BJ (cell line): ENCODE results near the gene LMAN2. TPM values are rescaled to one million over a fixed set of nuclear protein-coding genes. Genes with fewer than 3 reads are reported as not detected.
"Not testable (repeated sequence)": the region's sequence is repeated elsewhere in the genome, so short reads cannot be mapped to it uniquely, and the experiment has no call there.

Source experiments
- CTCF ChIA-PET: fragments of 350-600 bp; formaldehyde crosslinking; extraction: SDS; loops from one replicate; lab custom pipeline; 2021; ENCODE audit warnings: antibody characterized with exemption, inconsistent platforms; lab: Yijun Ruan, JAX
- POLR2A ChIA-PET: fragments of 300-600 bp; sonication (Branson Sonifier 250); formaldehyde crosslinking; extraction: SDS; loops from one replicate; lab custom pipeline; 2021; ENCODE audit warnings: antibody characterized with exemption; lab: Charles Lee
- DNase-seq: peaks from one replicate; pipeline ENCODE4 v3.0.0-alpha.2; 2011; ENCODE audit warnings: low read depth
- H3K27me3 ChIP-seq: 2 replicates; pipeline ENCODE4 v1.6.0; 2011; ENCODE audit warnings: low read length; ENCODE audit not compliant: control insufficient read depth, insufficient read depth
- H3K36me3 ChIP-seq: 2 replicates; pipeline ENCODE4 v1.5.1; 2011; ENCODE audit warnings: low read length; ENCODE audit not compliant: control insufficient read depth, insufficient read depth
- H3K4me3 ChIP-seq: 2 replicates; pipeline ENCODE4 v1.5.1; 2011; ENCODE audit warnings: low read depth, mild to moderate bottlenecking, control low read depth, low read length
- polyA plus RNA-seq: library from polyadenylated mRNA; depleted of rRNA; stranded (reverse); fragments of >200 nt; gene quantifications from 2 replicates; pipeline ENCODE4 v1.2.3, GENCODE V29; 2011
- TF ChIP-seq, protein P1 (sequence below): IDR thresholded peaks from 2 replicates; pipeline ENCODE4 v1.5.1; 2011; ENCODE audit warnings: low read depth, mild to moderate bottlenecking, control low read depth, inconsistent platforms, low read length, moderate library complexity; ENCODE audit not compliant: insufficient read depth

The LMAN2 gene
- polyA plus RNA-seq, 1 experiment, result 248 TPM

DNA sequence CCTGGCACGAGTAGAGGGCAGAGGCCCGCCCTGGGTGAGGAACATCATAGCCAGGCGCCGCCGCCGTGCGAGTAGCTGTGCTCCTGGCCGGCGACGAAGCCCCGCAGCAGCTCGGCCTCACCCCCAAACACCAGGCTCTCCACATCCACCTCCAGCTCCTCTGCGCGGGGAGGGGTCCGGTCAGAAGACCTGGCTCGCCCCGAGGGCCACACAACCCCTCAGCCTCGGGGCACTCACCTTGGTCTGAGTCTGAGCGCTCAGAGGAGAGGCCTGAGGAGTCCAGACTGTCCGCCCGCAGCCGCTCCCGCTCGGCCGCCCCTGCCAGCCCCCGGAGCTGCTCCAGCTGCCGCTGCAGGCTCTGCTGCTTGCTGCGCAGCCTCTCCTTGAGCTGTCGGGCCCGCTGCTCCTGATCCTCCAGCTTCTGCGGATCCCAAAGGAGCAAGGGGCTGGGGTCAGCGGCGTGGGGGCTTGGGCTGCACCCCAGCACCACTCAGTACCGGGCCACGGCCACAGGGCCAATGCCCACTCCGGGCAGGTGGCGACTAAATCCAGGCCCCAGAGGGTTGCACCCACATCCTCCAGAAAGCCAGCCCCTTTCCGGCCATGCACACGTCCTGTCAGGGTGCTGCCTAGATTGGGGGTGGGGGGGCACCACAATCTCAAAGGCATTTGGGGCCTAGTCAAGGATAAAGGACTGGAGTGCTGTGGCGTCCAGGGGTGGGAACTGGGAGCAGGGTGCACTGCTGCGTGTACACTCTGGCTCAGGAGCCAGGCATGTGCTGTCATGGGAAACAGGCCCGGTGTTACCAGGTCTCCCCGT, 43.7 kb downstream of the LMAN2 start:
- CTCF ChIA-PET, result interaction anchor here (1.2 to 6.8 kb wide), 3 partner anchors 146 to 194 kb away, joined by 5 to 38 read pairs (median 34); no protein-coding TSS in a partner anchor
- no peak for DNase-seq
- POLR2A ChIA-PET, result no interaction called here
- TF ChIP-seq, protein P1, sequence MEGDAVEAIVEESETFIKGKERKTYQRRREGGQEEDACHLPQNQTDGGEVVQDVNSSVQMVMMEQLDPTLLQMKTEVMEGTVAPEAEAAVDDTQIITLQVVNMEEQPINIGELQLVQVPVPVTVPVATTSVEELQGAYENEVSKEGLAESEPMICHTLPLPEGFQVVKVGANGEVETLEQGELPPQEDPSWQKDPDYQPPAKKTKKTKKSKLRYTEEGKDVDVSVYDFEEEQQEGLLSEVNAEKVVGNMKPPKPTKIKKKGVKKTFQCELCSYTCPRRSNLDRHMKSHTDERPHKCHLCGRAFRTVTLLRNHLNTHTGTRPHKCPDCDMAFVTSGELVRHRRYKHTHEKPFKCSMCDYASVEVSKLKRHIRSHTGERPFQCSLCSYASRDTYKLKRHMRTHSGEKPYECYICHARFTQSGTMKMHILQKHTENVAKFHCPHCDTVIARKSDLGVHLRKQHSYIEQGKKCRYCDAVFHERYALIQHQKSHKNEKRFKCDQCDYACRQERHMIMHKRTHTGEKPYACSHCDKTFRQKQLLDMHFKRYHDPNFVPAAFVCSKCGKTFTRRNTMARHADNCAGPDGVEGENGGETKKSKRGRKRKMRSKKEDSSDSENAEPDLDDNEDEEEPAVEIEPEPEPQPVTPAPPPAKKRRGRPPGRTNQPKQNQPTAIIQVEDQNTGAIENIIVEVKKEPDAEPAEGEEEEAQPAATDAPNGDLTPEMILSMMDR, result no peak
- Histone ChIP-seq H3K27me3 (no peaks in the 10 kb centered on the region), H3K4me3 (no peak overlapping the region), H3K36me3 (peaks cover 12% of the 10 kb centered on the region)

DNA sequence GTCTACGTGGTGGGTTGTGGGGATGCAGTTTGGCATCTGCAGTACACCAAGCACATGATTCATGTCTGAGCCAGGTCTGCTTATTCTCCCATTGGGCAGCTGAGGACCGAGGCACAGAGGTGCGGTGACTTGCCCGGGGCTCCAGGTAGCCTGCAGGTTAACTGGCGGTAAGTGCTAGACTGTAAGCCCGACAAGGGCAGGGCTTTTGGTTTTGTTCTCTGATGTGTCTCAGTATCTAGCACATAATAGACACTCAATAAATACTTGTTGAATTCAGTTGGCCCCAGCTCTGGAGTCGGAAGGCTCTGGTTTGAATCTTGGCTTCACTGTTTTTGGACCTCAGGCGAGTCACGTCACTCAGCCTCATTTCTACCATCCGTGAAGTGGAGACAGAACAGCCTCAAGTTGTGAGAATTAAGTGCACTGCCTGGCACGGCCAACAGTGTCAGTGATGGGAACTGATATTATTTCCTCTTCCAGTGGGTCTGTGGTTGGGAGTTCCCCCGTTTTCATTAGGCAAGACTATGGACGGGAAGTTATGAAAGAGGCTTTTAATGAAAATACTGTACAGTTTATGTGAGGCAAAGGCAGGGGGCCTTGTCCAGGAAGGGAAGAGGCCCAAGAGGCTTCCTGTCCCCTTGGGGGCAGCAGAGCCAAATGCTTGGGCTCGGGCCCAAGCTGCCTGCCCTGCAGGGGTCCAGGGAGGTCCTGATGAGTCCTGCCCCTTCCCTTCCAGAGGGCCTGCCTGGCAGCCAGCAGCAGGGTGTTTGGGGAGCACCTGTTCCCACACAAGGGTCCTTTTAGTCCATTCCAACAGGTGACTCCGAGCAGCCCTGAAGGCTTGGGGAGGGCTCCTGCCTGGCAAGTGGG, 44.6 kb downstream of the LMAN2 start:
- no peak for DNase-seq
- peaks cover 12% of the 10 kb centered on the region for H3K36me3 ChIP-seq
- no peak overlapping the region for H3K4me3 ChIP-seq
- no peaks in the 10 kb centered on the region for H3K27me3 ChIP-seq
- ChIA-PET POLR2A (no interaction called here), CTCF (interaction anchor here (6.8 to 10.3 kb wide), 2 partner anchors 147 to 194 kb away, joined by 38 to 84 read pairs; no protein-coding TSS in a partner anchor)
- TF ChIP-seq, protein P1, result no peak

DNA sequence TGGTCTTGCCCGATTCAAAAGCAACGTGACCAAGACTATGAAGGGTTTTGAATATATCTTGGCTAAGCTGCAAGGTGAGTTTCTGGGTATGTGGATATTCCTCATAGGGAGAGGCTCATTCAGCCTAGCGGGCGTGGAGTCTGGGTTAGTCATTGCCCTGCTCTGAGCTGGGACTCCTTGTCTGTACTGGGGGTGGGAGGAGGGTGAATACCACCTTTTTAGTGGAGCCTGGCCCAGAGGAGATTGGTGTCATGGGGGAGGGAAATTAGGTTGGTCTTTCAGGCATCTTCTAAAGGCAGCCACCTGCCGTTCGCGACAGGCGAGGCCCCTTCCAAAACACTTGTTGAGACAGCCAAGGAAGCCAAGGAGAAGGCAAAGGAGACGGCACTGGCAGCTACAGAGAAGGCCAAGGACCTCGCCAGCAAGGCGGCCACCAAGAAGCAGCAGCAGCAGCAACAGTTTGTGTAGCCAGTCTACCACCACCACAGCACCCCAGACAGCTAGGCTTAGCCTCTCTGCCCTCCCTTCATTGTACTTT, 45.3 kb downstream of the LMAN2 start:
- peaks cover 18% of the 10 kb centered on the region for H3K36me3 ChIP-seq
- H3K27me3 ChIP-seq, POLR2A ChIA-PET, H3K4me3 ChIP-seq, DNase-seq: not testable (repeated sequence)
- CTCF ChIA-PET, result interaction anchor here (1.7 to 10.3 kb wide), 2 partner anchors 12 to 193 kb away, joined by 6 to 84 read pairs; no protein-coding TSS in a partner anchor

DNA sequence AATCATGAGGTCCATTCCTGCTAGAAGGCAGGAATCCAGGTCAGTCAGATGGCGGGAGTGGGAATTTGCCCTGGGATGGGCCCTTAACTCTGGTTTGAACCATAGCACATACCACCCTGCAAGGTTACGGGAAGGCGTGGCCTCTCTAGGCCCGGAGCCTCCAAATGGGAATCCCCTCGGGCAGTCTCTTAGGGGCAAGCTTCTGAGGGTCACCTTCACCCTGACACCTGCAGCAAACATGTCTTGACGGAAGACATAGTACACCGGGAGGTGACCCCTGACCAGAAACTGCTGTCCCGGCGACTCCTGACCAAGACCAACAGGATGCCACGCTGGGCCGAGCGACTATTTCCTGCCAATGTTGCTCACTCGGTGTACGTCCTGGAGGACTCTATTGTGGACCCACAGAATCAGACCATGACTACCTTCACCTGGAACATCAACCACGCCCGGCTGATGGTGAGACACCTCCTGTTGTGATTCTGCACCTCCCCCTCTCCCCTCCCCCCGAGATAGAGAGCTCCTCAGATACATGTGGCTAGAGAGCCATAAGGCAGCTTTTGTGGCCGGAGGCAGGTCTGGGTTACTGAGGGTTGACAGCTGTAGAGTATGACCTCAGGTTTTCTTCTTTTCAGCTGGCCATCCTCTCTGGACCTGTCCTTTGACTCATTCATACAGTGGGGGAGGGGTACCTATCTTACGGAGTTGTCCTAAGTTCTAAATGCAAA, 46.9 kb downstream of the LMAN2 start:
- ChIA-PET CTCF (interaction anchor here (0.9 to 10.3 kb wide), 3 partner anchors 14 to 212 kb away, joined by 3 to 84 read pairs (median 6); no protein-coding TSS in a partner anchor), POLR2A (no interaction called here)
- no peak for DNase-seq
- peaks cover 18% of the 10 kb centered on the region for H3K36me3 ChIP-seq
- TF ChIP-seq, protein P1, result no peak
- no peaks in the 10 kb centered on the region for H3K27me3 ChIP-seq
- peak overlapping the region; percentile 71 for H3K4me3 ChIP-seq

DNA sequence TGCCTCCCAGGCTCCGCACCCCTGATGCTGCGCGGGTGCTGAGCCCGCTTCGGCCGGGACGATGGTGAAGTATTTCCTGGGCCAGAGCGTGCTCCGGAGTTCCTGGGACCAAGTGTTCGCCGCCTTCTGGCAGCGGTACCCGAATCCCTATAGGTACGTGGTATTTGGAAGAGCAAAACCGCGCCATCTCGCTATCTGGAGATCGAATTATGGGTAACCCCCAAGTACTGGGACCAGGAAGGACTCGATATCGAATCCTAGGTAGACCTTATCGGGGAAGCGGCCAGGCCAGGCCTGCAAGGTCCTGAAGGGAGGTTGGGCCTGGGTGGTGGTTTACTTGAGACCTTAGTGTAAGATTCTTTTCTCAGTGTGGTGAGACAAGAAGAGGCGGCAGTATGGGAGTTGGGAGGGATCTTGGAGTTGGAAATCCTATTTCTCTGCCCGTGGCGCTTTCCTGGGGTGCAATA, 47.5 kb downstream of the LMAN2 start:
- CTCF ChIA-PET, result interaction anchor here (10.3 kb wide), 1 partner anchor 191 kb away, joined by 84 read pairs; no protein-coding TSS in a partner anchor
- Histone ChIP-seq H3K4me3 (peak overlapping the region; percentile 71), H3K36me3 (peaks cover 16% of the 10 kb centered on the region), H3K27me3 (no peaks in the 10 kb centered on the region)
- TF ChIP-seq, protein P1, result no peak
- no peak for DNase-seq
- POLR2A ChIA-PET, result no interaction called here
